Left kidney (tissue), 2 donors: ENCODE results near the gene TBC1D10A. TPM values are rescaled to one million over a fixed set of nuclear protein-coding genes. Genes with fewer than 3 reads are reported as not detected.

Source experiments
- DNase-seq: peaks from one replicate; pipeline ENCODE4 v3.0.0-alpha.2; 2013
- polyA plus RNA-seq: library from polyadenylated mRNA; unstranded; fragments of 120-200 nt; gene quantifications from one replicate; pipeline ENCODE4 v1.2.1, GENCODE V29; 2013; ENCODE audit not compliant: insufficient read length

Gene TBC1D10A
- polyA plus RNA-seq, 1 donor = 12.9 TPM

- no peak for DNase-seq
These were observed 78.8 kb downstream of the TBC1D10A start for GRCh38 chr22:30247974-30248373.

- DNase-seq = no peak
These were observed 79.2 kb downstream of the TBC1D10A start for GRCh38 chr22:30247561-30247960.

GRCh38 chr22:30246814-30247376, 79.8 kb downstream of the TBC1D10A start:
- no peak for DNase-seq

- no peak for DNase-seq
These were observed 80.5 kb downstream of the TBC1D10A start, which contains the start of gene LIF for GRCh38 chr22:30245985-30246813. Gene LIF, minus strand, starts transcription at chr22:30246759. Its CDS starts 64 bp downstream, at chr22:30246695.

GRCh38 chr22:30245181-30245984, 81.4 kb downstream of the TBC1D10A start:
- no peak for DNase-seq

GRCh38 chr22:30244641-30245040, 82.1 kb downstream of the TBC1D10A start:
- no peak for DNase-seq

GRCh38 chr22:30244066-30244465, 82.7 kb downstream of the TBC1D10A start:
- DNase-seq = no peak

GRCh38 chr22:30243661-30244060, 83.1 kb downstream of the TBC1D10A start:
- DNase-seq = no peak

Other genes starting within 250 kb of the TBC1D10A start
- not detected for gene HORMAD2, start 246.5 kb downstream of the TBC1D10A start, polyA plus RNA-seq
- gene LIF, start 80.2 kb downstream of the TBC1D10A start, polyA plus RNA-seq = 1.6 TPM
- gene OSM, start 60.1 kb downstream of the TBC1D10A start, polyA plus RNA-seq = not detected
- gene CASTOR1, start 37.4 kb downstream of the TBC1D10A start, polyA plus RNA-seq = 8.3 TPM
- 134 TPM for gene SF3A1, start 30.0 kb upstream of the TBC1D10A start, polyA plus RNA-seq
- gene CCDC157, start 30.1 kb upstream of the TBC1D10A start, polyA plus RNA-seq = 5.5 TPM
- 22.2 TPM for gene RNF215, start 60.5 kb upstream of the TBC1D10A start, polyA plus RNA-seq
- gene SEC14L2, start 70.1 kb upstream of the TBC1D10A start, polyA plus RNA-seq = 7.0 TPM
- 7.8 TPM for gene MTFP1, start 98.8 kb upstream of the TBC1D10A start, polyA plus RNA-seq
- gene SEC14L3, start 145.1 kb upstream of the TBC1D10A start, polyA plus RNA-seq = not detected
- gene SEC14L4, start 178.8 kb upstream of the TBC1D10A start, polyA plus RNA-seq = 1.1 TPM
- gene SEC14L6, start 219.8 kb upstream of the TBC1D10A start, polyA plus RNA-seq = 11.4 TPM
- gene GAL3ST1, start 247.7 kb upstream of the TBC1D10A start, polyA plus RNA-seq = 23.8 TPM